H1 (cell line): ENCODE results near the gene CDC42SE1.

Source experiments
- CTCF ChIP-seq, 3 experiments: IDR thresholded peaks; 1 replicate in 2 of 3; 2 replicates in 1 of 3; pipeline versions ENCODE4 v1.5.1 to v1.6.1; 2011; ENCODE audit warnings: low read length in 3 of 3, mild to moderate bottlenecking in 3 of 3, inconsistent platforms in 2 of 3, low read depth in 1 of 3, moderate library complexity in 1 of 3; ENCODE audit not compliant: insufficient read depth in 1 of 3; ENCODE audit errors: control extremely low read depth in 1 of 3
- HDAC6 ChIP-seq: IDR thresholded peaks from one replicate; pipeline ENCODE4 v1.7.1; 2012; ENCODE audit warnings: low read depth, mild to moderate bottlenecking, inconsistent platforms, low read length, moderate library complexity
- POLR2A ChIP-seq, 2 experiments: IDR thresholded peaks; 1 replicate in 1 of 2; 2 replicates in 1 of 2; pipeline ENCODE4 v1.6.1; 2011; ENCODE audit warnings: low read depth in 2 of 2, low read length in 2 of 2, mild to moderate bottlenecking in 2 of 2; ENCODE audit errors: control extremely low read depth in 1 of 2
- POLR2AphosphoS5 ChIP-seq: IDR thresholded peaks from 2 replicates; pipeline ENCODE4 v1.6.1; 2011; ENCODE audit warnings: low read depth, low read length
- RNF2 ChIP-seq: fragments of 200-900, 300-1000 bp; sonication (generic); IDR thresholded peaks from 2 replicates; pipeline ENCODE4 v1.7.1; 2016; ENCODE audit warnings: borderline replicate concordance, low read depth, mild to moderate bottlenecking, antibody characterized with exemption, low read length; ENCODE audit not compliant: poor library complexity, severe bottlenecking; ENCODE audit errors: missing control alignments
- SRF ChIP-seq: IDR thresholded peaks from 2 replicates; pipeline ENCODE4 v1.6.1; 2011; ENCODE audit warnings: mild to moderate bottlenecking, low read depth, low read length, moderate library complexity

- no peak for TF ChIP-seq RNF2
- TF ChIP-seq SRF: no peak
- no peak for TF ChIP-seq POLR2A (IDR thresholded peaks at IDR 0.05; ENCODE audit: control extremely low read depth in 1 of 2, low read depth in 2 of 2, low read length in 2 of 2)
- TF ChIP-seq HDAC6: no peak
- no peak for TF ChIP-seq CTCF (IDR thresholded peaks at IDR 0.05; ENCODE audit: control extremely low read depth in 1 of 3, insufficient read depth in 1 of 3, low read depth in 1 of 3, low read length in 3 of 3)
- TF ChIP-seq POLR2AphosphoS5: no peak
These were observed 7.8 kb upstream of the CDC42SE1 start for GRCh38 chr1:151067185-151067584.
